Lung (tissue), 12 donors: ENCODE measurements around the gene TNFRSF8. TPM values are rescaled to one million over a fixed set of nuclear protein-coding genes. Genes with fewer than 3 reads are reported as not detected.
A peak's percentile ranks its signal among the peaks of the same experiment; 100 is the strongest.

Experiments used
- ATAC-seq: fragments of 200-7000 bp; cut with Tn5 transposase; one replicate; pipeline ENCODE4 v1.9.1; 2020; ENCODE audit warnings: moderate number of reproducible peaks; ENCODE audit not compliant: insufficient read depth, low FRiP score
- DNase-seq, 3 donors: peaks; one replicate each; pipeline ENCODE4 v3.0.0-alpha.2; 2013 to 2017
- H3K27ac ChIP-seq, 2 donors: one replicate each; pipeline ENCODE4 v1.5.1; 2013; ENCODE audit warnings: mild to moderate bottlenecking in 2 of 2, moderate library complexity in 2 of 2, control low read depth in 1 of 2, inconsistent platforms in 1 of 2, low read depth in 1 of 2, low read length in 1 of 2
- H3K27me3 ChIP-seq, 3 donors: one replicate each; pipeline ENCODE4 v1.5.1; 2013; ENCODE audit warnings: low read length in 2 of 3; ENCODE audit not compliant: control insufficient read depth in 3 of 3, insufficient read depth in 3 of 3
- H3K36me3 ChIP-seq, 4 donors: one replicate each; pipeline ENCODE4 v1.5.1; 2013; ENCODE audit warnings: low read length in 4 of 4, mild to moderate bottlenecking in 1 of 4, moderate library complexity in 1 of 4; ENCODE audit not compliant: control insufficient read depth in 4 of 4, insufficient read depth in 4 of 4
- H3K4me1 ChIP-seq, 5 donors: one replicate each; pipeline ENCODE4 v1.5.1; 2013; ENCODE audit warnings: low read length in 5 of 5, mild to moderate bottlenecking in 2 of 5, moderate library complexity in 1 of 5; ENCODE audit not compliant: control insufficient read depth in 5 of 5, insufficient read depth in 5 of 5
- H3K4me3 ChIP-seq: one replicate; pipeline ENCODE4 v1.5.1; 2013; ENCODE audit warnings: mild to moderate bottlenecking, control low read depth, moderate library complexity
- H3K9ac ChIP-seq, 2 donors: one replicate each; pipeline ENCODE4 v1.5.1; 2013; ENCODE audit warnings: low read length in 2 of 2, control low read depth in 1 of 2; ENCODE audit not compliant: insufficient read depth in 1 of 2
- H3K9me3 ChIP-seq, 4 donors: one replicate each; pipeline ENCODE4 v1.5.1; 2013; ENCODE audit warnings: low read length in 3 of 4, mild to moderate bottlenecking in 1 of 4, moderate library complexity in 1 of 4; ENCODE audit not compliant: control insufficient read depth in 4 of 4, insufficient read depth in 3 of 4
- CTCF ChIP-seq: IDR thresholded peaks from 2 replicates; pipeline ENCODE4 v1.5.1; 2012; ENCODE audit warnings: mild to moderate bottlenecking; ENCODE audit errors: control extremely low read depth, extremely low read depth
- WGBS, 2 donors: extraction: QIAGEN DNeasy Blood & Tissue Kit; methylation state at CpG; one replicate each; pipeline ENCODE4 v1.1.7; 2013; 5-methylcytosine and 5-hydroxymethylcytosine counted together
- polyA plus RNA-seq, 2 donors: library from polyadenylated mRNA; stranded (reverse); fragments of 200-250 nt; gene quantifications; one replicate each; pipeline ENCODE4 v1.2.1, GENCODE V29; 2013
- total RNA-seq, 2 donors: library from RNA; depleted of rRNA in 1 of 2; stranded (reverse); fragments of >200 nt in 1 of 2; gene quantifications; one replicate each; pipeline ENCODE4 v1.2.1, GENCODE V29; 2014 to 2021
- donor health status: control.
- donor health status: control.
- donor health status: Bipolar disorder and iron deficiency.
- donor health status: healthy.
- donor health status: DM: yes; HTN: yes; CAD: no.

TNFRSF8 gene
- total and polyA plus RNA-seq, 4 donors, result 1.6 to 5.3 (median 2.1) TPM

- no peak overlapping the region for H3K9ac ChIP-seq
- no peak overlapping the region for H3K27ac ChIP-seq
- no peak for ATAC-seq
- WGBS, 2 donors, result 70 to 76% methylated on average over 12 of the region's 12 CpGs
- no peaks in the 10 kb centered on the region for H3K9me3 ChIP-seq
- DNase-seq, result peak; percentile 59 to 85 (median 73)
- no peaks in the 10 kb centered on the region for H3K27me3 ChIP-seq
- no peaks in the 10 kb centered on the region for H3K36me3 ChIP-seq
- H3K4me1 ChIP-seq, result peaks cover 0 to 38% (median 5%) of the 10 kb centered on the region in 5 donors
- TF ChIP-seq CTCF, result no peak
- H3K4me3 ChIP-seq, result no peak overlapping the region
Observed at GRCh38 chr1:12140515-12141162, 77.5 kb downstream of the TNFRSF8 start.

GRCh38 chr1:12141163-12141850 lies 78.2 kb downstream of the TNFRSF8 start:
- Histone ChIP-seq H3K9ac (no peak overlapping the region), H3K4me3 (no peak overlapping the region), H3K4me1 (peaks cover 0 to 38% (median 5%) of the 10 kb centered on the region in 5 donors), H3K27me3 (no peaks in the 10 kb centered on the region), H3K9me3 (no peaks in the 10 kb centered on the region), H3K36me3 (no peaks in the 10 kb centered on the region), H3K27ac (no peak overlapping the region)
- WGBS, 2 donors, result 76 to 77% methylated on average over 21 of the region's 21 CpGs
- no peak for TF ChIP-seq CTCF
- no peak for ATAC-seq
- DNase-seq, result peak; percentile 77 to 85 (median 79)

- Histone ChIP-seq H3K27ac (peak overlapping the region in 1 of 2 donors; percentile 82), H3K4me1 (peaks cover 0 to 38% (median 5%) of the 10 kb centered on the region in 5 donors)
- DNase-seq, result peak; percentile 48 to 70 (median 53)
Observed at GRCh38 chr1:12142141-12142823, 79.2 kb downstream of the TNFRSF8 start.

More at GRCh38 chr1:12142141-12142823, 79.2 kb downstream of the TNFRSF8 start:
- Histone ChIP-seq H3K27me3 (no peaks in the 10 kb centered on the region), H3K9ac (no peak overlapping the region), H3K4me3 (no peak overlapping the region), H3K36me3 (no peaks in the 10 kb centered on the region), H3K9me3 (no peaks in the 10 kb centered on the region)
- TF ChIP-seq CTCF, result no peak
- ATAC-seq, result no peak
- WGBS, 2 donors, result 77 to 89% methylated on average over 18 of the region's 18 CpGs
